ENCODE results near the gene SLC2A1.

SLC2A1 gene

DNA sequence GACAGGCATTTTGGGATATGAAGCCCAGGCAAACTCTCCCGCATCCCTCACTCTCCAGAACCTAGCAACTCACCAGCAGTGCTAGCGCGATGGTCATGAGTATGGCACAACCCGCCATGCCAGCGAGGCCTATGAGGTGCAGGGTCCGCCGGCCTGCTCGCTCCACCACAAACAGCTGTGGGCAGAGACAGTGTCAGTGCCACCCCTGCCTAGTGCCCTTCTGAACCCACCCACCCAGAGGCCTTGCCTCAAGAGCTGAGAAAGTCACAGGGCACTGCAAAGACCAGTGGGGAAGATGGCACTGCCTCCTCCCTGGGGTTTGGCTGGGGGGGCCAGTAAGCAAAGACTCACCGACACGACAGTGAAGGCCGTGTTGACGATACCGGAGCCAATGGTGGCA lies 29.8 kb downstream of the SLC2A1 start:
- H3K27me3 Mint-ChIP-seq (ENCODE audit: low read depth) = no peaks in the 10 kb centered on the region
- peak overlapping the region in 1 of 3 experiments; percentile 52 for H3K27ac Mint-ChIP-seq
- H3K4me1 Mint-ChIP-seq = peaks cover 18% of the 10 kb centered on the region
- peaks cover 32% of the 10 kb centered on the region for H3K36me3 Mint-ChIP-seq (ENCODE audit: low read depth)
- no peak overlapping the region for H3K4me3 Mint-ChIP-seq
- no peak for TF ChIP-seq CTCF (IDR thresholded peaks at IDR 0.05; ENCODE audit: unreplicated experiment in 3 of 3)
- H3K9me3 Mint-ChIP-seq = no peaks in the 10 kb centered on the region

- Mint-ChIP-seq H3K9me3 (no peaks in the 10 kb centered on the region), H3K36me3 (ENCODE audit: low read depth) (peaks cover 32% of the 10 kb centered on the region), H3K27me3 (ENCODE audit: low read depth) (no peaks in the 10 kb centered on the region), H3K27ac (peak overlapping the region in 1 of 3 experiments; percentile 30), H3K4me1 (peaks cover 23% of the 10 kb centered on the region), H3K4me3 (no peak overlapping the region)
- TF ChIP-seq CTCF (IDR thresholded peaks at IDR 0.05; ENCODE audit: unreplicated experiment in 3 of 3) = no peak
Observed at GRCh38 chr1:42927920-42928505, 30.7 kb downstream of the SLC2A1 start.

DNA sequence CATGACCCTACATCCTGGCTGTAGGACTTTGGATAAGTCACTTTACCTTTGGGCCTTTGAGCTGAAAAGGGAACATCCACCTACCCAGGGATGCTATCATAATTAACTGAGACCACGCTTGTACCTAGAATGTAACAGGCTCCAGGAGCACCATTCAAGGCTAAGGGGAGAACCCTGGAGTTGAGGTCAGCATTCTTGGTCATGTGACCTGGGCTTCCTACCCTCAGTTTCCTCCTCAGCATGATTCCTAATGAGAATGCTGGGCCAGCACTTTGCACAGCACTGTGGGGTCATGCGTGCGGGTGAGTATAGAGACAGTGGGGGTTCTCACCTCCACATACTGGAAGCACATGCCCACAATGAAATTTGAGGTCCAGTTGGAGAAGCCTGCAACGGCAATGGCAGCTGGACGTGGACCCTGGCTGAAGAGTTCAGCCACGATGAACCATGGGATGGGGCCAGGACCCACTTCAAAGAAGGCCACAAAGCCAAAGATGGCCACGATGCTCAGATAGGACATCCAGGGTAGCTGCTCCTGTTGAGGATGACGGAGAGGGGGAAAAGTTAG lies 31.3 kb downstream of the SLC2A1 start:
- TF ChIP-seq CTCF (IDR thresholded peaks at IDR 0.05; ENCODE audit: unreplicated experiment in 3 of 3) = no peak
- Mint-ChIP-seq H3K4me1 (peaks cover 30% of the 10 kb centered on the region), H3K9me3 (no peaks in the 10 kb centered on the region), H3K36me3 (ENCODE audit: low read depth) (peaks cover 32% of the 10 kb centered on the region), H3K4me3 (no peak overlapping the region), H3K27ac (no peak overlapping the region), H3K27me3 (ENCODE audit: low read depth) (no peaks in the 10 kb centered on the region)

DNA sequence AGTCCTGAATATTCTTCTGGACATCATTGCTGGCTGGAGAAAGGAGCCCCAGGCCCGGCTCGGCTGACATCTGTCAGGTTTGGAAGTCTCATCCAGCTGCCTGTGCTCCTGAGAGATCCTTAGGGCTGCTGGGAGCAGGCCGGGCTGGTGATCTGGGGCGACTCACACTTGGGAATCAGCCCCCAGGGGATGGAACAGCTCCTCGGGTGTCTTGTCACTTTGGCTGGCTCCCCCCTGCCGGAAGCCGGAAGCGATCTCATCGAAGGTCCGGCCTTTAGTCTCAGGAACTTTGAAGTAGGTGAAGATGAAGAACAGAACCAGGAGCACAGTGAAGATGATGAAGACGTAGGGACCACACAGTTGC lies 31.8 kb downstream of the SLC2A1 start:
- H3K4me3 Mint-ChIP-seq = no peak overlapping the region
- TF ChIP-seq CTCF (IDR thresholded peaks at IDR 0.05; ENCODE audit: unreplicated experiment in 3 of 3) = no peak
- H3K4me1 Mint-ChIP-seq = peaks cover 30% of the 10 kb centered on the region
- H3K9me3 Mint-ChIP-seq = no peaks in the 10 kb centered on the region
- H3K27me3 Mint-ChIP-seq (ENCODE audit: low read depth) = no peaks in the 10 kb centered on the region
- no peak overlapping the region for H3K27ac Mint-ChIP-seq
- H3K36me3 Mint-ChIP-seq (ENCODE audit: low read depth) = peaks cover 32% of the 10 kb centered on the region

DNA sequence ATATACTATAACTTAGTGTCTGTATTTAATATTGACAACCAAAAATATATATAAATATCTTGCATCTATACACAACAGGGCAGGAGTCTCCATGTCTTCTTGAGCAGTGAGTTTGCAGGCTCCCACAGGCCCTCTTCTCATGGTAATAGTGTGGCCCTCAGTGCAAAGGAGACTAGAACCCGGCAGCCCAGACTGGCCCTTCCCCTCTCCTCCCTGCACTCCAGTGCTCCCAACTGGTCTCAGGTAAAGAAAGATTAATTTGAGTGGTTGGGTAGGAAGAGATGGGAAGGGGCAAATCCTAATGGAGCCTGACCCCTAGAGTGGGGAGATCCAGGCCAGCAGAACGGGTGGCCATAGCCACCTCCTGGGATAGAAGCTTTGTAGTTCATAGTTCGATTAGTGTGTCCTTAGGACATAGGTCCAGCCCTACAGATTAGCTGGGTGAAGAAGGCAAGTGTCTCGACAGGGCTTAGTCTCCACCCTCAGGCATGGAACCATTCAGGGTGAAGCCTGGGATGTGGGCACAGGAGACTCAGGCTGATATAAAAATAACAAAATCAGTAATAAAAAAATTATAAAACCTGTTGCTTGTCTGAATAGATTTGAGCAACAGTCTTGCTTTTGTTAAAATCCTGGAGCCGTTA lies 32.3 kb downstream of the SLC2A1 start:
- peak overlapping the region in 2 of 3 experiments; percentile 43 to 86 for H3K4me3 Mint-ChIP-seq
- no peak for TF ChIP-seq CTCF (IDR thresholded peaks at IDR 0.05; ENCODE audit: unreplicated experiment in 3 of 3)
- peaks cover 32% of the 10 kb centered on the region for H3K36me3 Mint-ChIP-seq (ENCODE audit: low read depth)
- no peak overlapping the region for H3K27ac Mint-ChIP-seq
- no peaks in the 10 kb centered on the region for H3K9me3 Mint-ChIP-seq
- no peaks in the 10 kb centered on the region for H3K27me3 Mint-ChIP-seq (ENCODE audit: low read depth)
- H3K4me1 Mint-ChIP-seq = peaks cover 30% of the 10 kb centered on the region
